GM23338 (cell line): ENCODE results near the gene PGAM5.

Experiments used
- EZH2 ChIP-seq: fragments of 200-600 bp; sonication (generic); IDR thresholded peaks from one replicate; pipeline ENCODE4 v1.8.0; 2017; ENCODE audit warnings: antibody characterized with exemption, mild to moderate bottlenecking, low read depth; ENCODE audit not compliant: unreplicated experiment
- EZH2phosphoT487 ChIP-seq: fragments of 200-600 bp; sonication (generic); IDR thresholded peaks from one replicate; pipeline ENCODE4 v1.8.1; 2018; ENCODE audit warnings: antibody characterized with exemption; ENCODE audit not compliant: unreplicated experiment
- JUNB ChIP-seq: IDR thresholded peaks from one replicate; pipeline ENCODE4 v1.6.1; 2016; ENCODE audit warnings: antibody characterized with exemption; ENCODE audit not compliant: unreplicated experiment
- POLR2AphosphoS5 ChIP-seq: IDR thresholded peaks from 2 replicates; pipeline ENCODE4 v1.6.1; 2016; ENCODE audit warnings: antibody characterized with exemption, low read depth
- TF ChIP-seq, protein P1 (sequence below), 2 experiments: fragments of 200-600 bp in 1 of 2; sonication (generic) in 1 of 2; conservative IDR thresholded peaks; 2 replicates each; pipeline versions ENCODE4 v1.5.1 to v1.6.1; 2016 to 2017; ENCODE audit warnings: antibody characterized with exemption in 2 of 2, low read depth in 2 of 2, mild to moderate bottlenecking in 2 of 2, moderate library complexity in 1 of 2

GRCh38 chr12:132731574-132731973, 20.9 kb downstream of the PGAM5 start:
- TF ChIP-seq, protein P1, sequence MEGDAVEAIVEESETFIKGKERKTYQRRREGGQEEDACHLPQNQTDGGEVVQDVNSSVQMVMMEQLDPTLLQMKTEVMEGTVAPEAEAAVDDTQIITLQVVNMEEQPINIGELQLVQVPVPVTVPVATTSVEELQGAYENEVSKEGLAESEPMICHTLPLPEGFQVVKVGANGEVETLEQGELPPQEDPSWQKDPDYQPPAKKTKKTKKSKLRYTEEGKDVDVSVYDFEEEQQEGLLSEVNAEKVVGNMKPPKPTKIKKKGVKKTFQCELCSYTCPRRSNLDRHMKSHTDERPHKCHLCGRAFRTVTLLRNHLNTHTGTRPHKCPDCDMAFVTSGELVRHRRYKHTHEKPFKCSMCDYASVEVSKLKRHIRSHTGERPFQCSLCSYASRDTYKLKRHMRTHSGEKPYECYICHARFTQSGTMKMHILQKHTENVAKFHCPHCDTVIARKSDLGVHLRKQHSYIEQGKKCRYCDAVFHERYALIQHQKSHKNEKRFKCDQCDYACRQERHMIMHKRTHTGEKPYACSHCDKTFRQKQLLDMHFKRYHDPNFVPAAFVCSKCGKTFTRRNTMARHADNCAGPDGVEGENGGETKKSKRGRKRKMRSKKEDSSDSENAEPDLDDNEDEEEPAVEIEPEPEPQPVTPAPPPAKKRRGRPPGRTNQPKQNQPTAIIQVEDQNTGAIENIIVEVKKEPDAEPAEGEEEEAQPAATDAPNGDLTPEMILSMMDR (conservative IDR thresholded peaks at IDR 0.05; ENCODE audit: low read depth in 2 of 2): no peak
- TF ChIP-seq EZH2phosphoT487: no peak
- TF ChIP-seq POLR2AphosphoS5: no peak
- no peak for TF ChIP-seq EZH2
- TF ChIP-seq JUNB: no peak
